Gastrocnemius medialis (tissue), 4 donors: ENCODE data around the gene RALBP1. TPM values are rescaled to one million over a fixed set of nuclear protein-coding genes. Genes with fewer than 3 reads are reported as not detected.

ENCODE experiments used
- ATAC-seq, 2 donors: fragments of 150-250 bp; one replicate each; pipeline ENCODE4 v1.9.1; 2016
- DNase-seq, 2 donors: peaks; one replicate each; pipeline ENCODE4 v3.0.0-alpha.2; 2019
- H3K27ac ChIP-seq, 4 donors: fragments of 200-600 bp; sonication (generic); 1 replicate in 1 of 4; 2 replicates in 3 of 4; pipeline ENCODE4 v1.5.1; 2016 to 2018; ENCODE audit warnings: mild to moderate bottlenecking in 2 of 4, moderate library complexity in 1 of 4
- H3K27me3 ChIP-seq, 3 donors: fragments of 200-600 bp; sonication (generic) in 2 of 3; 1 replicate in 1 of 3; 2 replicates in 2 of 3; pipeline versions ENCODE4 v1.5.1 to v1.6.0; 2016 to 2019; ENCODE audit warnings: mild to moderate bottlenecking in 1 of 3, moderate library complexity in 1 of 3
- H3K36me3 ChIP-seq, 2 donors: fragments of 200-600 bp; sonication (generic) in 1 of 2; one replicate each; pipeline ENCODE4 v1.5.1; 2017 to 2018
- H3K4me1 ChIP-seq, 2 donors: fragments of 200-600 bp; sonication (generic) in 1 of 2; one replicate each; pipeline ENCODE4 v1.5.1; 2016 to 2017; ENCODE audit warnings: mild to moderate bottlenecking in 2 of 2
- H3K4me3 ChIP-seq, 4 donors: fragments of 200-600 bp; sonication (generic) in 3 of 4; 1 replicate in 1 of 4; 2 replicates in 3 of 4; pipeline ENCODE4 v1.5.1; 2016 to 2019; ENCODE audit warnings: mild to moderate bottlenecking in 2 of 4
- H3K9me3 ChIP-seq, 3 donors: fragments of 200-600 bp; sonication (generic) in 2 of 3; 1 replicate in 1 of 3; 2 replicates in 2 of 3; pipeline ENCODE4 v1.5.1; 2016 to 2019
- CTCF ChIP-seq, 5 experiments: fragments of 450-650 bp in 3 of 5; fragments of 200-600 bp in 2 of 5; sonication (generic) in 2 of 5; IDR thresholded peaks in 4 of 5; conservative IDR thresholded peaks in 1 of 5; 1 replicate in 4 of 5; 2 replicates in 1 of 5; pipeline ENCODE4 v1.5.1; 2016 to 2019; ENCODE audit warnings: antibody characterized with exemption in 5 of 5, mild to moderate bottlenecking in 3 of 5, moderate library complexity in 3 of 5
- POLR2A ChIP-seq, 2 donors: fragments of 450-650 bp; IDR thresholded peaks; one replicate each; pipeline ENCODE4 v1.6.1; 2017; ENCODE audit warnings: antibody characterized with exemption in 2 of 2, mild to moderate bottlenecking in 2 of 2, moderate library complexity in 2 of 2
- in situ Hi-C, 4 donors: fragments of 200-750 bp; cut with MboI; loops; one replicate each; pipeline versions ENCODE4 v1.15.0 to v1.8.0; 2017; ENCODE audit warnings: low sequenced_read_pairs in 4 of 4
- intact Hi-C: fragments of 100-400 bp; cut with DNase I; formaldehyde crosslinking; loops from one replicate; pipeline ENCODE4 v1.15.1; 2023; ENCODE audit warnings: low total_unique reads
- total RNA-seq, 4 donors: library from RNA; depleted of rRNA; stranded (reverse); fragments of >200 nt; gene quantifications; one replicate each; pipeline versions ENCODE4 v1.1.0 to v1.2.3, GENCODE V29; 2016

Gene RALBP1
- total RNA-seq, 4 donors from 2014 or later, result 41.5 to 108 (median 78.1) TPM

- Histone ChIP-seq H3K9me3 (no peaks in the 10 kb centered on the region), H3K27me3 (no peaks in the 10 kb centered on the region), H3K36me3 (peaks cover 0 to 19% of the 10 kb centered on the region in 2 donors), H3K27ac (no peak overlapping the region), H3K4me3 (no peak overlapping the region), H3K4me1 (peaks cover 0 to 5% of the 10 kb centered on the region in 2 donors)
- intact Hi-C loops, result loop anchor here (10.0 kb wide), 1 partner anchor 179 kb away; the partner anchor contains the start of gene TWSG1
- TF ChIP-seq POLR2A (IDR thresholded peaks at IDR 0.05) (no peak), CTCF (IDR thresholded peaks at IDR 0.05 in 4 of 5, conservative IDR thresholded peaks at IDR 0.05 in 1 of 5) (no peak)
- in situ Hi-C loops, result loop anchor here (10.0 to 25.0 kb wide), 3 partner anchors 327 to 452 kb away; no protein-coding TSS in a partner anchor
- DNase-seq (no peak), ATAC-seq (no peak)
Measured at GRCh38 chr18:9513971-9514512, 38.7 kb downstream of the RALBP1 start.

- Histone ChIP-seq H3K9me3 (no peaks in the 10 kb centered on the region), H3K4me3 (no peak overlapping the region), H3K27ac (no peak overlapping the region), H3K36me3 (peaks cover 0 to 19% of the 10 kb centered on the region in 2 donors), H3K4me1 (peaks cover 0 to 5% of the 10 kb centered on the region in 2 donors), H3K27me3 (no peaks in the 10 kb centered on the region)
- intact Hi-C loops (loop anchor here (2.0 to 10.0 kb wide), 3 partner anchors 42 to 444 kb away; partner anchors contain the start of genes RALBP1 and TWSG1), in situ Hi-C loops (loop anchor here (10.0 to 25.0 kb wide), 3 partner anchors 329 to 454 kb away; no protein-coding TSS in a partner anchor)
- no peak for DNase-seq
- TF ChIP-seq POLR2A (IDR thresholded peaks at IDR 0.05) (no peak), CTCF (IDR thresholded peaks at IDR 0.05 in 4 of 5, conservative IDR thresholded peaks at IDR 0.05 in 1 of 5) (peak; percentile 53 to 86 (median 75))
- ATAC-seq, result no peak
Measured at GRCh38 chr18:9516437-9517064, 41.2 kb downstream of the RALBP1 start.

GRCh38 chr18:9517869-9518268, 42.6 kb downstream of the RALBP1 start:
- Histone ChIP-seq H3K36me3 (peaks cover 0 to 27% of the 10 kb centered on the region in 2 donors), H3K4me3 (no peak overlapping the region), H3K27me3 (no peaks in the 10 kb centered on the region), H3K4me1 (peaks cover 0 to 5% of the 10 kb centered on the region in 2 donors), H3K9me3 (no peaks in the 10 kb centered on the region), H3K27ac (no peak overlapping the region)
- TF ChIP-seq POLR2A (IDR thresholded peaks at IDR 0.05), result no peak
- no peak for TF ChIP-seq CTCF (IDR thresholded peaks at IDR 0.05 in 4 of 5, conservative IDR thresholded peaks at IDR 0.05 in 1 of 5)
- in situ Hi-C loops, result loop anchor here (10.0 to 25.0 kb wide), 3 partner anchors 331 to 456 kb away; no protein-coding TSS in a partner anchor
- DNase-seq (no peak), ATAC-seq (no peak)
- intact Hi-C loops, result loop anchor here (2.0 to 10.0 kb wide), 3 partner anchors 43 to 446 kb away; partner anchors contain the start of genes RALBP1 and TWSG1

- no peak overlapping the region for H3K27ac ChIP-seq
- no peak overlapping the region for H3K4me3 ChIP-seq
- peaks cover 0 to 27% of the 10 kb centered on the region in 2 donors for H3K36me3 ChIP-seq
- no peak for DNase-seq
- H3K9me3 ChIP-seq, result no peaks in the 10 kb centered on the region
- intact Hi-C loops, result loop anchor here (5.0 to 10.0 kb wide), 2 partner anchors 185 to 447 kb away; partner anchors contain the start of gene TWSG1
- H3K4me1 ChIP-seq, result peaks cover 0 to 5% of the 10 kb centered on the region in 2 donors
- TF ChIP-seq POLR2A (IDR thresholded peaks at IDR 0.05) (no peak), CTCF (IDR thresholded peaks at IDR 0.05 in 4 of 5, conservative IDR thresholded peaks at IDR 0.05 in 1 of 5) (no peak)
- no peaks in the 10 kb centered on the region for H3K27me3 ChIP-seq
- in situ Hi-C loops, result loop anchor here (10.0 to 25.0 kb wide), 3 partner anchors 332 to 457 kb away; no protein-coding TSS in a partner anchor
- no peak for ATAC-seq
Measured at GRCh38 chr18:9519399-9519798, 44.1 kb downstream of the RALBP1 start.
